ENCODE measurements around the gene ACTMAP. TPM values are rescaled to one million over a fixed set of nuclear protein-coding genes. Genes with fewer than 3 reads are reported as not detected.
A peak's percentile ranks its signal among the peaks of the same experiment; 100 is the strongest.

Gene ACTMAP
- total and polyA plus RNA-seq, 2 of the 13 experiments (the other 11 are each of a cell fraction or from before 2014, with no cell fraction given): 2.2 to 7.9 TPM

DNA sequence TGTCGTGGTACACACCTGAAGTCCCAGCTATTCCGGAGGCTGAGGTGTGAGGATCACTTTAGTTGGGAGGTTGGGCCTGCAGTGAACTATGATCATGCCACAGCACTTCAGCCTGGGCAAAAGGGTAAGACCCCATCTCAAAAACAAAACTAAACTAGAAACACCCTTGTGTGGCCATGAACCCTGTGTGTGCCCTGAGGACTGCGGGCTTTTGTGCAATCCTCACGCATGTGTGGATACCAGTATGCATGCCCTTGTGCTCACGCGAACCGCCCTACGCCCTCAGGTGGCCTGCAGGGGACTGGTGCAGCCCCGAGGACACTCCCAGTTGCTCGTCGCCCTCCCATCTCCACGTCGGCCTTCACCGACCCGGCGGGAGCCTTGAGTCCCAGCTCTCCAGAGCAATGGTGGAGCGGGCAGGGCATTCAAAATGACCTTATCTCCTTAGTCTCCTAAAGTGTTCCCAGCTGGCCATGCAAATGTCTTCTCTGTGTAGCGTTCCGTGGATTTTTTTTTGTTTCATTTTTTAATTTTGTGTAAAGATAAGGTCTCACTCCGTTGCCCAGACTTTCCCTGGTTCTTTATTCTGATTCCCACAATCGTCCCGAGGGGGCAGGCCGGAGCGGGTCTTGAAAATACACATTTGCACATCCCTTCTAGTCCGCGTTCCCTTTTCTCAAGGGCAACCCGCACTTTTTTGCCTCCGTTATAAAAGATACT lies 47.8 kb upstream of the ACTMAP start (continued):
- peak; percentile 80; the same call in 1 of the 2 replicates for TF ChIP-seq HOXA3 (CRISPR knock-in tag; IDR thresholded peaks at IDR 0.05)
- TF ChIP-seq FOXO1 (CRISPR knock-in tag; IDR thresholded peaks at IDR 0.05): peak; percentile 63
- TF ChIP-seq GABPB1 (CRISPR knock-in tag; IDR thresholded peaks at IDR 0.05): peak; percentile 42; the same call in 1 of the 2 replicates
- peak; percentile 88 for TF ChIP-seq RARA (CRISPR knock-in tag; IDR thresholded peaks at IDR 0.05)
- TF ChIP-seq, protein P1, sequence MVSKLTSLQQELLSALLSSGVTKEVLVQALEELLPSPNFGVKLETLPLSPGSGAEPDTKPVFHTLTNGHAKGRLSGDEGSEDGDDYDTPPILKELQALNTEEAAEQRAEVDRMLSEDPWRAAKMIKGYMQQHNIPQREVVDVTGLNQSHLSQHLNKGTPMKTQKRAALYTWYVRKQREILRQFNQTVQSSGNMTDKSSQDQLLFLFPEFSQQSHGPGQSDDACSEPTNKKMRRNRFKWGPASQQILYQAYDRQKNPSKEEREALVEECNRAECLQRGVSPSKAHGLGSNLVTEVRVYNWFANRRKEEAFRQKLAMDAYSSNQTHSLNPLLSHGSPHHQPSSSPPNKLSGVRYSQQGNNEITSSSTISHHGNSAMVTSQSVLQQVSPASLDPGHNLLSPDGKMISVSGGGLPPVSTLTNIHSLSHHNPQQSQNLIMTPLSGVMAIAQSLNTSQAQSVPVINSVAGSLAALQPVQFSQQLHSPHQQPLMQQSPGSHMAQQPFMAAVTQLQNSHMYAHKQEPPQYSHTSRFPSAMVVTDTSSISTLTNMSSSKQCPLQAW (CRISPR knock-in tag; IDR thresholded peaks at IDR 0.05): peak; percentile 35; the same call in 1 of the 2 replicates
- TF ChIP-seq KLF16 (CRISPR knock-in tag; IDR thresholded peaks at IDR 0.05): peak in 1 of 2 experiments; percentile 66; a peak in 1 of 4 replicates
- TF ChIP-seq SMAD3 (CRISPR knock-in tag; IDR thresholded peaks at IDR 0.05): peak; percentile 22; the same call in 1 of the 2 replicates
- TF ChIP-seq, protein P2, sequence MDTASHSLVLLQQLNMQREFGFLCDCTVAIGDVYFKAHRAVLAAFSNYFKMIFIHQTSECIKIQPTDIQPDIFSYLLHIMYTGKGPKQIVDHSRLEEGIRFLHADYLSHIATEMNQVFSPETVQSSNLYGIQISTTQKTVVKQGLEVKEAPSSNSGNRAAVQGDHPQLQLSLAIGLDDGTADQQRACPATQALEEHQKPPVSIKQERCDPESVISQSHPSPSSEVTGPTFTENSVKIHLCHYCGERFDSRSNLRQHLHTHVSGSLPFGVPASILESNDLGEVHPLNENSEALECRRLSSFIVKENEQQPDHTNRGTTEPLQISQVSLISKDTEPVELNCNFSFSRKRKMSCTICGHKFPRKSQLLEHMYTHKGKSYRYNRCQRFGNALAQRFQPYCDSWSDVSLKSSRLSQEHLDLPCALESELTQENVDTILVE (CRISPR knock-in tag; IDR thresholded peaks at IDR 0.05): peak; percentile 79; the same call in 1 of the 2 replicates
- TF ChIP-seq, protein P3, sequence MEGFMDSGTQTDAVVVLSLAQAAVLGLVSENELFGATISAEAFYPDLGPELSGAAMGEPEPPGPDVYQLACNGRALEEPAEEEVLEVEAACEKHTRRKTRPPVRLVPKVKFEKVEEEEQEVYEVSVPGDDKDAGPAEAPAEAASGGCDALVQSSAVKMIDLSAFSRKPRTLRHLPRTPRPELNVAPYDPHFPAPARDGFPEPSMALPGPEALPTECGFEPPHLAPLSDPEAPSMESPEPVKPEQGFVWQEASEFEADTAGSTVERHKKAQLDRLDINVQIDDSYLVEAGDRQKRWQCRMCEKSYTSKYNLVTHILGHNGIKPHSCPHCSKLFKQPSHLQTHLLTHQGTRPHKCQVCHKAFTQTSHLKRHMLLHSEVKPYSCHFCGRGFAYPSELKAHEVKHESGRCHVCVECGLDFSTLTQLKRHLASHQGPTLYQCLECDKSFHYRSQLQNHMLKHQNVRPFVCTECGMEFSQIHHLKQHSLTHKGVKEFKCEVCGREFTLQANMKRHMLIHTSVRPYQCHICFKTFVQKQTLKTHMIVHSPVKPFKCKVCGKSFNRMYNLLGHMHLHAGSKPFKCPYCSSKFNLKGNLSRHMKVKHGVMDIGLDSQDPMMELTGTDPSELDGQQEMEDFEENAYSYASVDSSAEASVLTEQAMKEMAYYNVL (CRISPR knock-in tag; IDR thresholded peaks at IDR 0.05; ENCODE audit: borderline replicate concordance): peak; percentile 72; the same call in 1 of the 2 replicates
- TF ChIP-seq ZNF709 (CRISPR knock-in tag; IDR thresholded peaks at IDR 0.05): peak; percentile 22; the same call in 1 of the 2 replicates
- peak; percentile 62 for TF ChIP-seq MED8 (CRISPR knock-in tag; IDR thresholded peaks at IDR 0.05; ENCODE audit: insufficient replicate concordance)
- TF ChIP-seq ZNF670 (CRISPR knock-in tag; IDR thresholded peaks at IDR 0.05; ENCODE audit: borderline replicate concordance): peak; percentile 89; the same call in 1 of the 2 replicates
- no peak for TF ChIP-seq FOXA1 (IDR thresholded peaks at IDR 0.05)
- TF ChIP-seq FOXA1 (CRISPR knock-in tag; IDR thresholded peaks at IDR 0.05): peak; percentile 66
- no peak for TF ChIP-seq ZNF749 (CRISPR knock-in tag; IDR thresholded peaks at IDR 0.05; ENCODE audit: borderline replicate concordance)
- 0 out of 2 replicates have a peak, but pooled peaks have one; percentile 29 for TF ChIP-seq EEA1 (CRISPR knock-in tag; IDR thresholded peaks at IDR 0.05; ENCODE audit: borderline replicate concordance)
- TF ChIP-seq KDM6A (CRISPR knock-in tag; IDR thresholded peaks at IDR 0.05; ENCODE audit: low read depth): 0 out of 2 replicates have a peak, but pooled peaks have one; percentile 39
- 0 out of 2 replicates have a peak, but pooled peaks have one; percentile 26 for TF ChIP-seq ZNF816 (CRISPR knock-in tag; IDR thresholded peaks at IDR 0.05; ENCODE audit: borderline replicate concordance)
- TF ChIP-seq PHF21A (CRISPR knock-in tag; IDR thresholded peaks at IDR 0.05): 0 out of 2 replicates have a peak, but pooled peaks have one; percentile 34
- no peak for TF ChIP-seq ZNF567 (CRISPR knock-in tag; IDR thresholded peaks at IDR 0.05; ENCODE audit: borderline replicate concordance)
- no peak for TF ChIP-seq ZNF672 (CRISPR knock-in tag; IDR thresholded peaks at IDR 0.05)
- peak; percentile 55 for TF ChIP-seq PHF8 (CRISPR knock-in tag; IDR thresholded peaks at IDR 0.05)
- no peak for TF ChIP-seq FOXK2 (IDR thresholded peaks at IDR 0.05)
- TF ChIP-seq ZFX (CRISPR knock-in tag; IDR thresholded peaks at IDR 0.05; ENCODE audit: low read depth): peak; percentile 69
- 0 out of 2 replicates have a peak, but pooled peaks have one; percentile 3 for TF ChIP-seq ZBTB21 (CRISPR knock-in tag; IDR thresholded peaks at IDR 0.05)
- no peak for TF ChIP-seq PCBP1 (IDR thresholded peaks at IDR 0.05; ENCODE audit: borderline replicate concordance, low read depth, low read length)
- TF ChIP-seq ARID2 (CRISPR knock-in tag; IDR thresholded peaks at IDR 0.05; ENCODE audit: borderline replicate concordance): no peak
